Urothelium cell line (cell line): ENCODE results near the gene IVNS1ABP.
A peak's percentile ranks its signal among the peaks of the same experiment; 100 is the strongest.
"Not testable (repeated sequence)": the region's sequence is repeated elsewhere in the genome, so short reads cannot be mapped to it uniquely, and the experiment has no call there.

ENCODE experiments used
- DNase-seq: peaks from one replicate; pipeline ENCODE4 v3.0.0; 2011; ENCODE audit warnings: low spot score, mixed read lengths
- FAIRE-seq: peaks from 2 replicates; lab custom pipeline; 2011; peaks lifted over from hg19 to GRCh38; lab: Jason Lieb, UNC

IVNS1ABP gene

GRCh38 chr1:185317034-185317885 lies at the start of gene IVNS1ABP:
Gene IVNS1ABP (minus strand): TSS chr1:185317243. CDS start chr1:185309493, 7,750 bp downstream.
- peak; percentile 55 for FAIRE-seq
- peak; percentile 94 for DNase-seq

GRCh38 chr1:185365951-185366350 lies 48.9 kb upstream of the IVNS1ABP start:
- DNase-seq (no peak), FAIRE-seq (no peak)

DNA sequence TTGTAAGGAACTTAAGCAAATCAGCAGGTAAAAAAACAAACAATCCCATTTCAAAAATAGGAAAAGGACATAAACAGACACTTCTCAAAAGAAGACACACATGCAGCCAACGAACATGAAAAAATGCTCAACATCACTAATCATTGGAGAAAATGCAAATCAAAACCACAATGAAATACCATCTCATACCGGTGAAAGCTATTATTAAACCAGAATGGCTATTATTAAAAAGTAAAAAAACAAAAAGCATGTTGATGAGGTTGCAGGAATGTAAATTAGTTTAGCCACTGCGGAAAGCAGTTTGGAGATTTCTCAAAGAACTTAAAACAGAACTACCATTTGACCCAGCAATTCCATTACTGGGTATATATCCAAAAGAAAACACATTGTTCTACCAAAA lies 47.5 kb upstream of the IVNS1ABP start:
- not testable (repeated sequence) for FAIRE-seq, DNase-seq

- FAIRE-seq (no peak), DNase-seq (no peak)
These were observed 46.2 kb upstream of the IVNS1ABP start for GRCh38 chr1:185363205-185363604.

DNA sequence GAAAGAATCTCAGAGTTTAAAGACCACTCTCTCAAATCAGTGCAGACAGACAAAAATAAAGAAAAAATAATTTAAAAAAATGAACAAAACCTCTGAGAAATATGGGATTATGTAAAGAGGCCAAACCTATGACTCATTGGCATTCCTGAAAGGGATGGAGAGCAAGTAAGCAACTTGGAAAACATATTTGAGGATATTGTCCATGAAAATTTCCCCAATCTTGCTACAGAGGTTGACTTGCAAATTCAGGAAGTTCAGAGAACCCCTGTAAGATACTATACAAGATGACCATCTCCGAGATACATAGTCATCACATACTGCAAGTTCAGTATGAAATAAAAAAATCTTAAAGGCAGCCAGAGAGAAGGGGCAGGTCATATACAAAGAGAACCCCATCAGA lies 43.7 kb upstream of the IVNS1ABP start:
- FAIRE-seq: no peak
- no peak for DNase-seq

- FAIRE-seq: no peak
These were observed 41.9 kb upstream of the IVNS1ABP start for GRCh38 chr1:185358957-185359356.

DNA sequence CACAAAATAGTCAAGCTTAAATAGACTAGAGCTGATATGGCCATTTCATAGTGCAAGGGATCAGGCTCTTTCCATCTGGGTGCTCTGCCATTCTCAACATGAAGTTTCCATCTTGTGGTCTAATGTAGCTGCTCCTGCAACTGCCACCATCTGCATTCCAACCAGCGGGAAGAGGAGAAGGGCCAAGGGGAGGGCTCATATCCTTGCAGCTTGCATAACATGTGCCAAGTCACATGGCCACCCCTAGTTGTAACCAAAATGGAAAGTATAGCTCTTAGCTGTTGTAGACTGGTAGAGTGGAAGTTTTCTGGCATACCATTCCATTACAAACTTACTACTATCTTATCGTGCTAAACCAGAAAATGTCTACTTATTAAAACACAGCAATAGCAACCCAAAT lies 38.9 kb upstream of the IVNS1ABP start:
- no peak for FAIRE-seq
- DNase-seq: no peak

More at GRCh38 chr1:185358957-185359356, 41.9 kb upstream of the IVNS1ABP start:
- DNase-seq: no peak

DNA sequence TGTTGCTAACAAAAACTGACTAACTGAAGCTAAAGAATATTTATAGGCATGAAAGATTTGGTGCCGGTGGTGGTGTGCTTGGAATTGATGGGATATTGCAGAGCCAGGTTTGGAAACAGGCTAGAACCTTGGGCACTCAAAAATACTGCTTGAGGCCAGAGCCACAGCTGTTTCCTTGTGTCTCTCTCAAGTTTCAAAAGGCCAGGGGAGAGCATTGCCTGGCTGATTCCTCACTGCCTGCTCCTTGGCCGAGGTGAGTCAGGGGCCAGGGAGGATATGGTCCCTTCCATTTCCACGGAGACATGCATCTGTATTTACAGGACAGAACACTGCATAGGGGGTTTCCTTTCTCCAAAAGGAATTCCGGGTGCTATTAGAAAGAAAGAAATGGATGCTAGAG lies 36.1 kb upstream of the IVNS1ABP start:
- no peak for FAIRE-seq
- DNase-seq: no peak

DNA sequence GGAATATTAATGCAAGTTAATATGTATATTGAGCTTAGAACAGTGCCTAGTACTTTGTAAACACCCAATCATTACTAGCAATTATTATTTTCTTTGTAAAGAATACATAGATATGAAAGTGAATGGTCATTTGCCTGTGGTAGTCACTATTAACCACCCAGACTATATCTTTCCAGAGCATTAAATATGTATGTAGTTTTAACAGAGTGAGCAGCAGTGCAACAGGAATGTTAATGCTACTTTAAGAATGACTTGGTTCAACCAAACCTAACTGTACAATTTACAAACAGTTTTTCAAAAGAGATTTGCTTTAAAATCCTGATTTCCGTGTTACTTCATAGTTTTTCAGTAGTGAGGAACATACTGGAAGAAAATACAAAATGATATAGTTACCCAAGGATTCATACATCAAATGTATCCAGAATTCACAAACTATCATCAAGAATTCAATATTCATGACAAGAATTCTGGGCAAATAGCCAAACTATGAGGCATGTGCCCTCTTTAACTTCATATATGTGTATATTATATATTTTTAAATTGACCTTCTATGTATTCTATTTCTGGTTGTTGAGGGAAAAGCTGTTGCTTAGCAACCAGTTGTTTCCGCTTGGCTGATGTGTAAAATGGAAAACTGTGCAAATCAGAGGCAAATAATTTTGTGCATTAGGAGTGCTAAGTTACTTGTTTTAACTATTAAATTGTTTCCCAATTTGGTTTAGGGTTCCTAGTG lies 34.9 kb upstream of the IVNS1ABP start:
- DNase-seq (no peak), FAIRE-seq (no peak)

- no peak for DNase-seq
- FAIRE-seq: no peak
These were observed 33.0 kb upstream of the IVNS1ABP start for GRCh38 chr1:185350027-185350442.

- FAIRE-seq (no peak), DNase-seq (no peak)
These were observed 32.5 kb upstream of the IVNS1ABP start for GRCh38 chr1:185349556-185349955.

DNA sequence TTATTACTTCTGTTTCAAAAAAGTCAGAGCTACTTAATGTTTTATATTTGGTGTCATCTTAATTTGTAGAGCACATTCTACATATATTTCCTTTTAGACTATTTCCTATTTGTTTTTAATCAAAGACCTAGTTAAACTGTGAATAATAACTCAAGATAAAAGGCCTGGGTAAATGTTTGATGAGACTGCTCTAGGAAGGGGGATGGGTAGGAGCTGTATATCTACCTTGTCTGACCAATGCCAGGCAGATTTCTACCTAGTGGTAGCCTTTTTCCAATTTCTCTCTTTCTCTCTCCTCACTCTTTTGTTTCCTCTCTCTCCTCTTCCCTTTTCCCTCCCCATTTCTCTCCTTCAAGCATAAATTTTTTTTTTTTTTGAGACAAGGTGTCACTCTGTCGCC lies 31.9 kb upstream of the IVNS1ABP start:
- DNase-seq (no peak), FAIRE-seq (no peak)

DNA sequence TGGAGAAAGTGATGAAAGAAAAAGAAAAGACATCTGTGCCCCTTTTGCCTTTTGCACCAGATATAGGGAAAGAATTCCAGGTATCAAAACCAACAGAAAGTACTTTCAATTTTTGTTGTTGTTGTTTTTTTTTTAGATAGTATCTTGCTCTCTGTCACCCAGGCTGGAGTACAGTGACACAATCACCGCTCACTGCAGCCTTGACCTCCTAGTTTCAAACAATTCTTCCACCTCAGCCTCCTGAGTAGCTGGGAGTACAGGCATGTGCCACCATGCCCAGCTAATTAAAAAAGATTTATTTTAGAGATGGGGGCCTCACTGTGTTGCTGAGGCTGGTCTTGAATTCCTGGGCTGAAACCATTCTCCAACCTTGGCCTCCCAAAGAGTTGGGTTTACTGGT lies 31.3 kb upstream of the IVNS1ABP start:
- DNase-seq (no peak), FAIRE-seq (no peak)

- DNase-seq (no peak), FAIRE-seq (no peak)
These were observed 29.1 kb upstream of the IVNS1ABP start for GRCh38 chr1:185345913-185346720.

DNA sequence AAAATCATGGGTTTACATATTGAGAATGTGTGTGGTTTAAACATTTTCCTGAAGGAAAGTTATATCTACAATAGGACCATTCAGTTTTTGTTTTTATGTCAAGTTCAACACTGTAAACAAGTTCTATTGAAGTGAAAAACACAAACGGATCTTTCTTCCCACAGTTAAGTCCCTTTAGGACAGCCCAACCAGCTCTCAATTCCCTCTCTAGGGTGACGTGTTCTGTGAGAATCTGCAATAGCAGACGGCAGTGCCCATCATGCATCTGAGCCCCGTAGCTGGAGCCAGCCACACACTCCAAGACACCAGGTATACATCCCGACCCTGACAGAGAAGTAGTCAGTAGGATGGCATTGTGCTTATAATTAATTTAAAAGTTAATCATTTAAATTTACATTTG lies 26.3 kb upstream of the IVNS1ABP start:
- FAIRE-seq (no peak), DNase-seq (no peak)

DNA sequence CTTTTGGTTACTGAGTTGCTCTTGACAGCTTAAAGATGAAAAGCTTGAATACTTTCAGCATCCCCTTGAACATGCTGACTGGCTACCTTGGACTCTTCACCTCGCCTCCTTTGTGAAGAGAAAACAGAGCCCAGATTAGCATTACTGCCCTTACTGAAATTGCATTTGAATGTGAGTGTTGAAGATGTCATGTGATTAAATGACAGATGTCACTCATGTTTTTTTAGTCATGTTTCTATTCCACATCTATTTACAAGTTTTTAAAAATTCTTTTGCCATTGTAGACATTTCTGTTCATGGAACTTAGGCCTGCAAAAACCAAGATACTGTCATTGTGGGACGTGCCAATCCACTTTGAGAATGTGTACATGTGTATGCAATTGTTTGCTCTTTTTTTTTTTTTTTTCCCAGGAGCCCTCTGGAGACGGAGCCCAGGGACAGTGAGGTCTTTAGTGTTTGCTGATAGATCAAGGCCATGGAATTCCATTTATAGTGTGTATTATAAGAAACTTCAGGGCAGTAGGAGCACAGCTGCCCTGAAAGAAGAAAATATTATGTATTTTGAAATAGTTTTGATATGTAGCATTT lies 25.7 kb upstream of the IVNS1ABP start:
- FAIRE-seq: no peak
- DNase-seq: no peak

GRCh38 chr1:185342017-185342416 lies 25.0 kb upstream of the IVNS1ABP start:
- DNase-seq (no peak), FAIRE-seq (no peak)

DNA sequence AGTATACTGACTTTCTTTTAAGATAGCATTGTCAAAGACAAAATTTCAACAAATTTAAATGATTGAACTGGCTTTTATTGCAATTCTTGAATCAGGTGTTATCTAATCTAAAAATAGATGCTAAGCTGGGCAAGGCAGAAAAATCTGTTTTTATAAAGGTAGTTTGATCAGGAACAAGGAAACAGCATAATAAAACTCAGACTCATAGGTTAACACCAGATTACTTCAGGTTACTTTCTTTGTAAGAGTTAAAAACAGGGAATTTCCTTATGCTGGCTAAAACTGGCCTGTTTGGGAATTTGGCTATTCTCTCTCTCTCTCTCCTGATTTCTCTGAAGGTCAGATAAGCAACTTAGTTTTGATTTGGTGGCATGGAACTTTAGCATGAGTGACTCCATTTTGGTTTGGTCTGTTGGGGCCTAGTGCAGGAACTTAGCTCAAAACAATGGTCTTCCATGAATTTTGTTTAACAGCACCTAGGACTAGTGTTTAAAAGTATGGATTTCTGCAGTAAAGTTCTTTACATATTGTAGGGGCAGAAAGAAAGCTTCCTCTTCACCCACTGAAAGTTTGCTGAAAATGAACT lies 24.2 kb upstream of the IVNS1ABP start:
- DNase-seq: no peak
- FAIRE-seq: no peak

GRCh38 chr1:185338719-185339622 lies 21.9 kb upstream of the IVNS1ABP start:
- DNase-seq (no peak), FAIRE-seq (no peak)
